ENCODE data around the gene BCAS3. TPM values are rescaled to one million over a fixed set of nuclear protein-coding genes. Genes with fewer than 3 reads are reported as not detected.

Gene BCAS3
- total RNA-seq, 1 donor from 2014 or later, result 17.1 TPM

DNA sequence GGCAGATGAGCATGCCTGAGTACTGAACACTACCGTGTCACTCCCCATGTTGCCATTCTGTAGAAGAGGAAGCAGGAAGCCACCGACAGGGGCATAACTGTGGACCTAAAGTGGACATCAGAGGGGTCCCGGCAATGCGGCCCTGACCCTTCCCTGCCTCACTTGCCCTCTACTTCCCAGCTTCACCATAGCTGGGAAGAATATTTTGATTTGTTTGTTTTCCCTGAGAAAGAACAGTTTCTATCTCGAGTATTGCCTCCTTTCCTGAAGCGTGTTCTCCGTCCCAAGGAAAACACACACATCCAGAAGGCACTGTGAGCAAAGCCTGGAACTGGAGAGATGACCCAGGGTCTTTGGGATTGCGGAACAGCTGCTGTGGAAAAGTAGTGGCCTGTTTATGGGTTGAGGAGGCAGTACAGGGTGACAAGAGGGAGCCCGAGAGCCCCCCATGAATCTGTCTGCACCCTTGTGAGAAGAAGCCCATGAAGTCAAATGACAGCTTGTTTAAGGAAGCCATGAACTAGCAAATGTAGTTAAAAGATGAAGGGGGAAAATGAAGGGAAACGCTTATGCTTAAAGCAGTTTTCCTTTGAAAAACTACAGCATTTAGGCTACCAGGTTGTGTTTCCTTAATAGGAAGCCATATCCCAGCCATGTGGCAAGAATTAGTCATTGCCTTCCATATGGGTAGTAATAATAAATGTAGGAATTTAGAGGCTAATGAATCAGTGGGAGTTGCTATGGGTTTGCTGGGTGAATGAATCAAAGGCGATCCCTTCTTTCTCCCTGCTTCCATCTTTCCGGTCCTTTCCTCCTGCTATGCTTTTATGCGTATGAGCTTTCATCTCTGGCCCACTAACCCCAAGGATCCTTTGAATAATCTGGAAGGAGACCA lies 632.0 kb downstream of the BCAS3 start:
- DNase-seq (ENCODE audit: low read depth, low spot score), result no peak

- no peak for DNase-seq (ENCODE audit: low read depth, low spot score)
Observed at GRCh38 chr17:61310590-61310989, 632.9 kb downstream of the BCAS3 start.

DNA sequence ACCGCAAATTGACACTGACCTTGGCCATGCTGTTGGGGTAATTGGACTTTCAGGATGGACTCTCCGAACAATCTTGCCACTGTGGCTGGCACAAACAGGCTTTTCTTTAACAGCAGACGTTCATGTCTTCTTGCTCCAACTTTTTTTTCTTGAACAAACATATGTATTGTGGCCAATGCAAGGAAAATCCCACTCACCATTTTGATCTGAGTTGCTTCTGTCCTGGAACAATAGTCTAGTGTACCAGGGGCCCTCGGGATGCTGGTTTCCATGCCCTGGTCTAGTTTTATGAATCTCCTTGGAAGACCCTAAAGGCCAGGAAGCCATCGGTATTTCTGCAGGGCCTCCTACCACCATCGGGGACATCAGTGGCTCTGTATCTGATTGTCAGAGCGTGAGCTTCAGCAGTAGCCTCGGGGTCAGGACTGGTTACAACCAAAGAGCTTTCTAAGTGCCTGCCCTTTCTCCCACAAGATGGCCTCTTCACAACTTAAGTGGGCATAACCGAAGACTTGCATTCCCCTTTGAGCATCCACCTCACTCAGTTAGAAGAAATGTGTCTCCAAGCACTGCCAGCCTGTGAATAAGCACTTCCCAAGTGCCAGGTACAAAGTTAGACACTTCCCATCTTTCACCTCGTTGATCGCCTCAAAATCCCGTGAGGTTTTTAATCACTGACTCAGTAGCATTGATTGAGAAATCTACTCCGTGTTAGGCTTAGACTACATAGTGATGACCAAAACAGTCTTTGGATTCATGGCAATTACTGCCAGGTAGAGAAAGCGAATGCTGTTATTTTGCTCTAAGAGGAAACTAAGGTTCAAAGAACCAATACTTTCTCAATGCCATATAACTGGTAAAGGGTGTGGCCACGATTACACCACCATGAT lies 635.0 kb downstream of the BCAS3 start:
- DNase-seq (ENCODE audit: low read depth, low spot score), result no peak

GRCh38 chr17:61313461-61314326 lies 636.0 kb downstream of the BCAS3 start:
- no peak for DNase-seq (ENCODE audit: low read depth, low spot score)

DNA sequence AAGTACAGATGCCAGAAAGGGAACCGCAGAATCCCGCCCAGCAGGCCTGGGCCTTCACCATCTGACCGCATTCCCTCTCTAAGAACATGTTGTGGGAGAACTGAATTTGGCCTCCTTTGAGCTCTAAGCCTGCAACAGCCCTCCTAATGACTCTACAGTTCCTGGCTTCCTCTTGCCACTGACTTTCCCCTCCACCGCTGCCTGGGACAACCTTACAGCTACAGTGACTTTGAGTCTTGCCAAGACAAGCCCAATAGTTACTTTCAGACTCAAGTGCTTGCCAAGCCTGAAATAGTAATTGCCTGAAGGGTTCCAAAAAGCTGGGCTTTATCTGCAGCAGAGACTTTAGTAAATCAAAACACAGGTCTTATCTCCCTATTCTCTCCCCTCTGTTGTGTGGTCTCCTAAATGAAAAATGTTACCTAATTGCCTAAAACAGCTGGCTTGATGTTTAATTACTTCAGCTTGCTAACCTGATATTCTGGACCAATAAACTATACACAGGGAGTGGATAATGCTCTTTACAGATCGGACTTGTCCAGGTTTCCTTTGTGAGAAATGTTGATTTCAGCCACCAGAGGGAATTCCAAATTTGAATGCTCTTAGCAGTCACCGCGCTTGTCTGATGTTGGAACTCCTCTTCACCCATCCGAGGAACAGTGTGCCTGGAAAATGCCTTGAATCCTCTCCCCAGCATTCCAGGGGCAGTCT lies 636.9 kb downstream of the BCAS3 start:
- no peak for DNase-seq (ENCODE audit: low read depth, low spot score)

DNA sequence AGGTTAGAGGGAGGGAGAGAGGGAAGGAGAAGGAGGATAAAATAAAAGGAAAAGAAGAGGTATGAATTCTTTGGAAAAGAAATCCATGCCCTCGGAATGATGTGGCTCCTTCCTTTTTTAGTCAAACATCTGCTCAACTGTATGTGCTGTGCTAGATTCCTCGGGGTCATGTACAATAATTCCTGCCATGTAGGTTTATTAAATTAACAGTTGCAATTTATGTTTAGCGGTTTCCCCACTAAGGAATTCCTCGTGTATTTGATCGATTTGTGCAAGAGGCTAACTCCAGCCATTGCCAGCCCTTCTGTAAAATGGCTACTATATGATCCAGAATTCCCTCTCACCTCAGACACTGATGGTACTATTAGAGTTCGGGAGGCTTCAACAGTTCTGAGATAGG lies 639.0 kb downstream of the BCAS3 start:
- DNase-seq (ENCODE audit: low read depth, low spot score), result no peak

DNA sequence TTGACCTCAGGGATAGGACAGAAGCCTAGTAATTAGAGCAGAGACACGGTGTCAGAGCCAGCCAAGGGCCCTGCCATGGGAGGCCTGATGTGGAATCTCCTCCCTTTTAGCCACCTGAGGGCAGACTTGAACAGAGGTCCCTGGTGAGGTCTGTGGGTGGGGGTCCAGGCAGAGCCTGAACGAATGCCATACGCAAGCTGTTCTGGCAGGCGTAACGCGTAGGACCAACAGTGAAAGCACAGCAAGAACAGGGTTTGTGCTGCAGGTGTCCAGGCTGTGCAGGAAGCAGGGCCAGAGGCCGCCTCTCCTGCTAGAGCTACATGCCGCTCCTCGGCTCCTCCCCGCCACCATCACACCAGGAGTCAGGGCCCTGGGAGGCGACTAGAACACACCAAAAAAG lies 640.1 kb downstream of the BCAS3 start:
- DNase-seq (ENCODE audit: low read depth, low spot score), result no peak

DNA sequence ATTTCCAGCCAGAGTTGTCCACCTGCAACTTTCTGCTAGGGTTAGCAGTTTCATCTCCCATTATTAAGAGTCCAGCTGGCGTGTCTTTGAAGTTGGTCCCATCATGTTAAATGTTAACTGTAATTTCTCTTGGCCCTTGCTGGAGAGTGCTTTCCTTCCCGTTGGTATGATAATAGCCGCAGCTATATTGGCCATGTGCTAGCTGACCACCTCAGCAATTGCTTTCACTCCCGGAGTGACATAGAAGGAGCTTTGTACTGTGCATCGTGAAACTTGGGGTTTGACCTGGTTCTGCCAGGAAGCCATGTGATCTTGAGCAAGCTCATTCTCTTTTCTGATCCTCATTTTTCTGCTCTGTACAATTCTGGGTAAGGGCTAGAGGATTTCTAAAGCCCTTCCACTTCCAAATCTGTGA lies 641.0 kb downstream of the BCAS3 start:
- DNase-seq (ENCODE audit: low read depth, low spot score), result no peak

DNA sequence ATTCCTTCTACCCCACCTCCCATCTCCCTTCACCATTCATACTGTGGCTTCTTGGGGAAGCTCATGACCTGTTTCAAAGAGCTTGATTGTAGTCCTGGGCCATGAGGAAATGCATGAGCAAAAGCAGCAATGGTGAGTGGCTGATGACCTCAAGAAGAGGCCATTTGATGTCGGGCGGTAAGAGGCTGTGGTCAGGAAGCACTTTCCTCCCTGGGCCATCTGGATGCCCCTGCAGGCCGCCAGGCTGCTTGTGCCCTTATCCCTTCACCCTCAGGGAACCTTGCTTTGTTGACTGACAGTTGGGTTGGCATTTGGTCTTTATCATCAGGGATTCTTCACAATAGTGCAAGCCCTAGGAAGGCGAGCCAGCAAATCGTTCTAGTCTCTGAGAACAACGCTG lies 643.7 kb downstream of the BCAS3 start:
- DNase-seq (ENCODE audit: low read depth, low spot score), result no peak

- DNase-seq (ENCODE audit: low read depth, low spot score), result no peak
Observed at GRCh38 chr17:61322325-61323002, 644.8 kb downstream of the BCAS3 start.

DNA sequence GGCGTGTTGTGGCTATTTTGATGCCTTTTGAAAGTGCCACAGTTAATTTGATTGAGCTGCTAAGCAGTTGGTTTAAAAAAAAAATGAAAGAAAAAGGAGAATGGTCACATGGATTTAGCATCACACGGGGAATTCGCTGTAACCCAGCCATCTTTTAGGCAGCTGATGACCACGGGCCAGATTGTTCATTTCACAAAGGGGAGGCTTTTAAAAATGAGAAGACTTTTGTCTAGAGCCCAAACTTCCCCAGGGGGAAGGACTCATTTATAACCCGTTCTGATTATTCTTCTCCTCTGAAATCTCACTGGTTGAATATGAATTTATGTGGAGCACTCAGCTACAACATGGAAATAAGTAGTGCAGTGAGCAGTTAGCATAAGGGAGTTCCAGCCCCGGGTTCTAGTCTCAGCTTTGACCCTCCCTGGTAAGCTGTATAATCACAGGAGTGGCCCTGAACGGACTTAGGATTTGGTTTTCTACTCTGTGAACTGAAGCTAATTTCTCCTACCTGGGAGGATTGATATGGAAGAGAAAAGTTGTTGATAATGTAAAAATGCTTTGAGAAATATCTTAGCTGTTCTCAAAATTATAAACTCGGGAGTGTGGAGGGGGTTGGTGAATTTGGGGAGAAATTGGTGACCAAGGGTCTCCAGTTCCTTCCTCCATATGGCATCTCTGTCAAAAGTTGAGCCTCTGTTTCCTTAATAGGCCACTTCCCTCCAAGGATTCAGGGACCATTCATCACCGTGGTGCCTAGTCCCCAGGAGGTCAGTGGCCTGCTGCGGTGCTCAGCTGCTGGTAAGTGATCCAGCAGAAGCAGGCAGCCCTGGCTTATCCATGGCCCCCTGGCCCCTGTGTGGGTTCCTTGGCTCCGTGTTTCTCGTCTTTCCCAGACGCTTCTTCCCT lies 645.6 kb downstream of the BCAS3 start:
- no peak for DNase-seq (ENCODE audit: low read depth, low spot score)

- no peak for DNase-seq (ENCODE audit: low read depth, low spot score)
Observed at GRCh38 chr17:61323909-61324868, 646.5 kb downstream of the BCAS3 start.

GRCh38 chr17:61324950-61325349 lies 647.3 kb downstream of the BCAS3 start:
- DNase-seq (ENCODE audit: low read depth, low spot score), result no peak

- no peak for DNase-seq (ENCODE audit: low read depth, low spot score)
Observed at GRCh38 chr17:61325382-61326073, 647.9 kb downstream of the BCAS3 start.

DNA sequence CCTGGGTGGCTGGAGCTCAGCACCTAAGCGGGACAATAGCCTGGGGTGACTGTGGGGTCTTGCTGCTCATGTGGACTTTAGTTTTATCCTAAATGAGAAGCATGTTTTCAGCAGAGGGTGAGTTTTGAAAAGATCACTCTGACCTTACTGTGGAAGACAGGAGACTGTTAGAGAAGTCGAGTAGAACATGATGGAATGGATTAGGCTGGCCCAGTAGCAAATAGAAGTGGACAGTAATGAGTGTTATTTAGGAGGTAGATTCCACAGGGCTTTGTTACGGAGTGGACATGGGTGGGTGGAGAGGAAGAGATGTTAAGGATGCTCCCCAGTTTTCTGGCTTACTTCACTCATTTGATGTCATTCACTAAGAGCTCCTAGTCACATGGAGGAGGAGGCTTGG lies 648.7 kb downstream of the BCAS3 start:
- DNase-seq (ENCODE audit: low read depth, low spot score), result no peak

DNA sequence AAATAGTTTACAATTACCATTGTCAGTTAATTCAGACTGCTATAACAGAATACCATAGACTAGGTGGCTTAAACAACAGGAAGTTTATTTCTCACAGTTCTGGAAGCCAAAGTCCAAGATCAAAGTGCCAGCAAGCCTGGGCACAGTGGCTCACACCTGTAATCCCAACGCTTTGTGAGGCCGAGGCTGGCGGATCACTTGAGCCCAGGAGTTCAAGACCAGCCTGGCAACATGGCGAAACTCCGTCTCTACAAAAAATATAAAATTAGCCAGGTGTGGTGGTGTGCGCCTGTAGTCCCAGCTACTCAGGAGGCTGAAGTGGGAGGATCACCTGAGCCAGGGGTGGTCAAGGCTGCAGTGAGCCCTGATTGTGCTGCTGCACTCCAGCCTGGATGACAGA lies 650.7 kb downstream of the BCAS3 start:
- no peak for DNase-seq (ENCODE audit: low read depth, low spot score)

Data from pulmonary artery endothelial cell (primary cell).